Tibial artery (tissue), 4 donors: Measurements from ENCODE around the gene DDX1.

Experiments
- DNase-seq, 2 donors: peaks; one replicate each; pipeline ENCODE4 v3.0.0-alpha.2; 2019
- H3K27ac ChIP-seq, 2 donors: fragments of 200-600 bp; sonication (generic) in 1 of 2; 1 replicate in 1 of 2; 2 replicates in 1 of 2; pipeline ENCODE4 v1.5.1; 2018 to 2019; ENCODE audit warnings: mild to moderate bottlenecking in 1 of 2
- H3K27me3 ChIP-seq, 2 donors: fragments of 200-600 bp; sonication (generic) in 1 of 2; one replicate each; pipeline versions ENCODE4 v1.5.1 to v1.6.0; 2016 to 2019
- H3K36me3 ChIP-seq, 3 donors: fragments of 200-600 bp; sonication (generic) in 2 of 3; one replicate each; pipeline ENCODE4 v1.5.1; 2016 to 2019; ENCODE audit warnings: mild to moderate bottlenecking in 2 of 3
- H3K4me1 ChIP-seq, 4 donors: fragments of 200-600 bp; sonication (generic) in 2 of 4; 1 replicate in 3 of 4; 2 replicates in 1 of 4; pipeline ENCODE4 v1.5.1; 2016 to 2019
- H3K4me3 ChIP-seq, 2 donors: fragments of 200-600 bp; sonication (generic) in 1 of 2; 1 replicate in 1 of 2; 2 replicates in 1 of 2; pipeline ENCODE4 v1.5.1; 2018 to 2019; ENCODE audit warnings: mild to moderate bottlenecking in 2 of 2
- H3K9me3 ChIP-seq, 3 donors: fragments of 200-600 bp; sonication (generic) in 1 of 3; one replicate each; pipeline ENCODE4 v1.5.1; 2016 to 2019
- intact Hi-C: fragments of 100-400 bp; cut with DNase I; formaldehyde crosslinking; loops from one replicate; pipeline ENCODE4 v1.15.0; 2023; ENCODE audit warnings: low total_unique reads
- TF ChIP-seq, protein P1 (sequence below), 2 experiments: fragments of 200-600 bp in 1 of 2; fragments of 450-650 bp in 1 of 2; IDR thresholded peaks; one replicate each; pipeline ENCODE4 v1.5.1; 2017 to 2019; ENCODE audit warnings: antibody characterized with exemption in 2 of 2, mild to moderate bottlenecking in 1 of 2, moderate library complexity in 1 of 2

DDX1 gene

DNA sequence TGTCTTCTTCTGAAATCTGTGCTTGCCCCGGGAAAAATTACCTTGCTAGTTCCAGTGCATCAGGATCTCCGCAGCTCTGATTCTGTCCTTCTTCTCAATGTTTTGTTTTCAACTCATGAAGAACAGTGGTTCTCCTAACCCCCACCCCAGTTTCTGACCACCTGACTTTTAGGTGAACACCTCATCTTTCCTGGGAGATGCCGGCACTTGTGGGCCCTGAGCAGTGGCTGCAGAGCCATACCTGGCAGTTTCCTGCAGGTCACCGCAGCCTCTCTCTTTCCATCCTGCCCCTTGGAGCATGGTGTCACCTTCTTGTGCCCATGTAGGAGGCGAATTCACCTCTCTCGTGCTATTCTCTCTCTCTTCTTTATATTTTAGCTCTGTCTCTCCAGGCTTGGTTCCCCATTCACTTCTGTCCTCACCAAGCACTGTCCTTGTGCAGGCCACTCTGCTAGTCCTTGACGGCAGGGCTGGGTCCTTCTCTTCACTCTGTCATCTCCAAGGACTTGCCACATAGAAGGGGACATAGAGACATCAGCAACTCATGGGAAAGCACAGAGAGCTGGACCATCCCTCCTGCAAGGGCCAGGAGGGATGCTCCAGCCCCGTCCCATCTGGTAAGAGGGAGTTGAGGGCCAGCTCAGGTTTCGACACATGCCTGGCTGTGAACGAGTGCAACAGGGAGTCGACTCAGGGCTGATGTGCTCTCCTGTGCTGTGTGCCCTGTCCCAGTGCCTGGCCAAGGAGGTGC, 59.1 kb downstream of the DDX1 start:
- Histone ChIP-seq H3K4me1 (no peaks in the 10 kb centered on the region), H3K27ac (no peak overlapping the region), H3K4me3 (no peak overlapping the region), H3K27me3 (peaks cover 0 to 6% of the 10 kb centered on the region in 2 donors), H3K36me3 (no peaks in the 10 kb centered on the region), H3K9me3 (no peaks in the 10 kb centered on the region)
- intact Hi-C loops, result no loop called here
- TF ChIP-seq, protein P1, sequence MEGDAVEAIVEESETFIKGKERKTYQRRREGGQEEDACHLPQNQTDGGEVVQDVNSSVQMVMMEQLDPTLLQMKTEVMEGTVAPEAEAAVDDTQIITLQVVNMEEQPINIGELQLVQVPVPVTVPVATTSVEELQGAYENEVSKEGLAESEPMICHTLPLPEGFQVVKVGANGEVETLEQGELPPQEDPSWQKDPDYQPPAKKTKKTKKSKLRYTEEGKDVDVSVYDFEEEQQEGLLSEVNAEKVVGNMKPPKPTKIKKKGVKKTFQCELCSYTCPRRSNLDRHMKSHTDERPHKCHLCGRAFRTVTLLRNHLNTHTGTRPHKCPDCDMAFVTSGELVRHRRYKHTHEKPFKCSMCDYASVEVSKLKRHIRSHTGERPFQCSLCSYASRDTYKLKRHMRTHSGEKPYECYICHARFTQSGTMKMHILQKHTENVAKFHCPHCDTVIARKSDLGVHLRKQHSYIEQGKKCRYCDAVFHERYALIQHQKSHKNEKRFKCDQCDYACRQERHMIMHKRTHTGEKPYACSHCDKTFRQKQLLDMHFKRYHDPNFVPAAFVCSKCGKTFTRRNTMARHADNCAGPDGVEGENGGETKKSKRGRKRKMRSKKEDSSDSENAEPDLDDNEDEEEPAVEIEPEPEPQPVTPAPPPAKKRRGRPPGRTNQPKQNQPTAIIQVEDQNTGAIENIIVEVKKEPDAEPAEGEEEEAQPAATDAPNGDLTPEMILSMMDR (IDR thresholded peaks at IDR 0.05), result no peak
- DNase-seq, result no peak

GRCh38 chr2:15651367-15651727, 59.7 kb downstream of the DDX1 start:
- Histone ChIP-seq H3K27ac (no peak overlapping the region), H3K27me3 (peaks cover 0 to 6% of the 10 kb centered on the region in 2 donors), H3K4me1 (no peaks in the 10 kb centered on the region), H3K36me3 (no peaks in the 10 kb centered on the region), H3K4me3 (no peak overlapping the region), H3K9me3 (no peaks in the 10 kb centered on the region)
- TF ChIP-seq, protein P1 (IDR thresholded peaks at IDR 0.05), result no peak
- intact Hi-C loops, result no loop called here
- no peak for DNase-seq

DNA sequence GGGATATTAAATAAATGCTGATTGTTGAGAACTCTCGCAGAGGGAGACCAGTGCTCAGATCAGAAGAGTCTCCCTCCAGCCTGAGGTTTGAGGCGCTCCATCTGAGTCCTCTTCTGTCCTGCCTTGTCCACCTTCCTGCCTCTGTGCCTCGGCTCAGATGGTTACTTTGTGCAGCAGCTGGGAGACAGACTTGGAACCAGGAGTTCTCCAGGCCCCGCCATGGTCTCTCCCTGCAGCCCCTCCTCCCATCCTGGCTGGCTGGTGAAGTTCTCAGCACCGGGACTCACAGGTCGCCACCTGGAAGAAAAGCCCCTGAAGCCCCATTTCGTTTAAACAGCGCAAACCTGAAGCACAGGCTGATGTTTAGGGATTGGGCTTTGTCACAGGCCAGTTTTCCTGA, 60.6 kb downstream of the DDX1 start:
- H3K27me3 ChIP-seq, result peaks cover 0 to 6% of the 10 kb centered on the region in 2 donors
- intact Hi-C loops, result no loop called here
- no peaks in the 10 kb centered on the region for H3K9me3 ChIP-seq
- H3K4me1 ChIP-seq, result no peaks in the 10 kb centered on the region
- H3K36me3 ChIP-seq, result no peaks in the 10 kb centered on the region
- TF ChIP-seq, protein P1 (IDR thresholded peaks at IDR 0.05), result no peak
- no peak for DNase-seq
- no peak overlapping the region for H3K4me3 ChIP-seq
- H3K27ac ChIP-seq, result no peak overlapping the region

- no peak overlapping the region for H3K4me3 ChIP-seq
- H3K9me3 ChIP-seq, result no peaks in the 10 kb centered on the region
- no peaks in the 10 kb centered on the region for H3K36me3 ChIP-seq
- intact Hi-C loops, result no loop called here
- H3K27me3 ChIP-seq, result peaks cover 0 to 6% of the 10 kb centered on the region in 2 donors
- TF ChIP-seq, protein P1 (IDR thresholded peaks at IDR 0.05), result no peak
- no peak for DNase-seq
- H3K4me1 ChIP-seq, result no peaks in the 10 kb centered on the region
- no peak overlapping the region for H3K27ac ChIP-seq
These were observed 61.1 kb downstream of the DDX1 start for GRCh38 chr2:15652801-15653200.

GRCh38 chr2:15653806-15654726, 62.4 kb downstream of the DDX1 start:
- peaks cover 0 to 6% of the 10 kb centered on the region in 2 donors for H3K27me3 ChIP-seq
- no peak for DNase-seq
- no peaks in the 10 kb centered on the region for H3K9me3 ChIP-seq
- no peaks in the 10 kb centered on the region for H3K36me3 ChIP-seq
- H3K4me3 ChIP-seq, result no peak overlapping the region
- intact Hi-C loops, result no loop called here
- TF ChIP-seq, protein P1 (IDR thresholded peaks at IDR 0.05), result no peak
- H3K4me1 ChIP-seq, result no peaks in the 10 kb centered on the region
- no peak overlapping the region for H3K27ac ChIP-seq
